C4-2B (cell line): Measurements from ENCODE around the gene WWOX.

Source experiments
- H3K27ac ChIP-seq: fragments of 450-650 bp; 2 replicates; pipeline ENCODE4 v1.5.1; 2017
- ZFX ChIP-seq: fragments of 450-650 bp; IDR thresholded peaks from 2 replicates; pipeline ENCODE4 v1.6.1; 2017
- TF ChIP-seq, protein P1 (sequence below): fragments of 450-650 bp; conservative IDR thresholded peaks from 2 replicates; pipeline ENCODE4 v1.5.1; 2017; ENCODE audit warnings: mild to moderate bottlenecking

WWOX gene

DNA sequence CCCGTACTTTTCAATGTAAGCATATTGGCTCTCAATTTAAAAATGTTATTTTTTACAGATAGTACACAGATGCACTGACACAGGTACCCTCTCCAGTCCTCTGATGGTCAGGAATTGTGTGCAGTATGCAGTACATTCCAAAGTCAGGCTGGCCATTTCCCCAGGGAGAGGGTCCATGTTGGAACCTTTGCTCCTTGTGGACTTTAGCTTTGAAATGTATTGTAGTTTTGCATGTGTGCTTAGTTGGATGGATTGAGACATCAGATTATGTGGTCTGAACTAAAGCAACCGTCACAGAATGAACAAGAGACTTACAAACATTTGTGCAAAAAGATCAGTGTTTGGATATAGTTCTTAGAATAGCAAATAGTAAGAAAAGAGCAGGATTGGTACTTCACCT, 381.1 kb downstream of the WWOX start:
- TF ChIP-seq, protein P1, sequence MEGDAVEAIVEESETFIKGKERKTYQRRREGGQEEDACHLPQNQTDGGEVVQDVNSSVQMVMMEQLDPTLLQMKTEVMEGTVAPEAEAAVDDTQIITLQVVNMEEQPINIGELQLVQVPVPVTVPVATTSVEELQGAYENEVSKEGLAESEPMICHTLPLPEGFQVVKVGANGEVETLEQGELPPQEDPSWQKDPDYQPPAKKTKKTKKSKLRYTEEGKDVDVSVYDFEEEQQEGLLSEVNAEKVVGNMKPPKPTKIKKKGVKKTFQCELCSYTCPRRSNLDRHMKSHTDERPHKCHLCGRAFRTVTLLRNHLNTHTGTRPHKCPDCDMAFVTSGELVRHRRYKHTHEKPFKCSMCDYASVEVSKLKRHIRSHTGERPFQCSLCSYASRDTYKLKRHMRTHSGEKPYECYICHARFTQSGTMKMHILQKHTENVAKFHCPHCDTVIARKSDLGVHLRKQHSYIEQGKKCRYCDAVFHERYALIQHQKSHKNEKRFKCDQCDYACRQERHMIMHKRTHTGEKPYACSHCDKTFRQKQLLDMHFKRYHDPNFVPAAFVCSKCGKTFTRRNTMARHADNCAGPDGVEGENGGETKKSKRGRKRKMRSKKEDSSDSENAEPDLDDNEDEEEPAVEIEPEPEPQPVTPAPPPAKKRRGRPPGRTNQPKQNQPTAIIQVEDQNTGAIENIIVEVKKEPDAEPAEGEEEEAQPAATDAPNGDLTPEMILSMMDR: no peak
- TF ChIP-seq ZFX: no peak
- no peak overlapping the region for H3K27ac ChIP-seq

DNA sequence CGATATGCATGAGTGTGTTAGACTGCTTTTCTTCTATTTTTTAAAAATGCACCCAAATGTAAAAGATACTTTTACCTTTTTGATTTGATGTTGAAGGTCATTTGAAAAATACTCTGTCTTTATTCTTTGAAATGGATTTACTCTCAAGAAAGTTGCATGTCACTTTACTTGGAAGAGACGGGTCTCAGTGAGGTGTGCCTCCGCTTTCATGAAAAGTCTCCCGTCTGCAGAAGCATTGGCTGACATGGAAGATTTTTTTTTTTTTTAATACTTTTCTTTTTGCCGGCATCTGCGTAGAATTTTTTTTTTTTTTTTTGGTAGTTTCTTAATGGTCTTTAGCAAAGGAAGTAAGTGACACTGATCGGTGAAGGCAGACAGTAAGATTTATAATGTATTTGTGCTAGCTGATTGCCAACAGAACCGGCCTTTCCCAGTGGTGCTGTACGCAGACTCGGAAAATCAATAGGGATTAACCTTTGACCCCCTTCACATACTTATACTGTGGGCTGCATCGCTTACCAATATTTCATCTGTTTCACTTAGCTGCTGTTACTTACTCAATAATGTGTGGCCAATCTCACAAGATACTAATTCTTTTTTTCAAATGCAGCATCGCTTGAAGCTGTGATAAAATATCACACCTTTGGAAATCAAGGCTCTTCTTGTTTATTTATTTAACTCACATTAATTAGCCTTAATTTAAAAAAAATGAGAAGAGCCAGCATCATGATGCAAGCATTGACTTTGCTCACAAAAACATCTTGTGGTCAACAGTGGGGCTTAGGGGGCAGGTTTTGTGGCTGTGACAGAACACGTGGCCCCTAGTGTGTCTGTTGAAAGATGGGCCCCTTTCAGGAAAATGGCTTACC, 383.9 kb downstream of the WWOX start:
- no peak overlapping the region for H3K27ac ChIP-seq
- TF ChIP-seq, protein P1: no peak
- no peak for TF ChIP-seq ZFX

DNA sequence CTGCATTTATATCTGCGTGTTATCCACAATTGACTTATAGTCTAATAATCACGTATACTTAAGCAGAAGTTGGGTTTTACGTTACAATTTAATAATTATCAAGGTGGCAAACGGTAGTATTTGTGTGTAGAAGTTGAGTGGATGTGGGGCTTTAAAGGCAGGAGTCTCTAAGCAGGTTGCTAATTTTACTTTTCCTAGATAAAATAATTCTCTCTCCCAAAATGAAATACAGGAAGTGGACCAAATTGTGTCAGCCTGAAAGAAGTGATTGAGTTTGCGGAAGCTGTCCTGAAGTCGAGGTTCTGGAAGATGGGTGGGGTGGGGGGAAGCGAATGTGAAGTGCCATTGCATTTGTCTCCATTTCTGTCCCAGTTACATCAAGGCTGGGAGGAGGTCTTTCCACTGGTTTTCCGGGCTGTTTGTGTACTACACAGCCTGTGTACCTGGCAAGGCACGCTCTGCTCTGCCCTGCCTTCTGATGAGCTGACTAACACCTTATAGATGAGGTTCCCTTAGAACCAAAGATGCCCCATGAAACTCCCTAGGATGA, 385.1 kb downstream of the WWOX start:
- no peak overlapping the region for H3K27ac ChIP-seq
- TF ChIP-seq, protein P1: no peak
- no peak for TF ChIP-seq ZFX

DNA sequence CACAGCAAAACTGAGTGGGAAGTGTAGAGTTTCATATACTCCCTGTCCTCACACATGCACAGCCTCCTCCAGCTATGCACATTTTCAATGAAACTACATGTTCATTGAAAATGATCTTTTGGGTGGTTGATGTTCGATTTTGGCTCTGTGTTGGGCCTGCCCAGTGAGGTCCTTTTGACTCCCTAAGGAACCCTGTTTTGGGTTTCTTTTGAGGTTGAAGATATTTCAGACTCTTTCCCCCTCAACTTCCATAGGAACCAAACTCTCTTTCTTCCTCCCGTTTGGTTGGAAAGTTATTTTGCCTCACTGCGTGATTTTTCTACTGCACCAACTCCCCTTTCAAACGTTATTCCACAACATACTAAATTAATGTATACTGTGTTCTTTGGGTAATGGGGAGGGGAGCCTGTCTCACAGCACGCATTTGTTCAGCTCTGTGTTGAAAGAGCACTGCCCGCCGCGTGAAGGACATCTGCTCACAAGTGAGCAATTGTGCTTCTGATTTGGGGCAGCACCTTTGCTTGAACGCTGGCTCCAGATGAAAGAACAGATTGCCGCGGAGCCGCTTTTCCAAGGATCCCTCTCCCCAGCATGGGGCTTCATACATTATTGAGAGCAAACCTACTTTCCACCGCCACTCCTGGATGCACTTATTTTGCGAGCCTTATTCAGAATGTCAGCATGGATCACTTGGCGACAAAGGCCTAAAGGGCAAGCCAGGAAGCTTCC, 385.9 kb downstream of the WWOX start:
- TF ChIP-seq ZFX: no peak
- TF ChIP-seq, protein P1: no peak
- no peak overlapping the region for H3K27ac ChIP-seq

DNA sequence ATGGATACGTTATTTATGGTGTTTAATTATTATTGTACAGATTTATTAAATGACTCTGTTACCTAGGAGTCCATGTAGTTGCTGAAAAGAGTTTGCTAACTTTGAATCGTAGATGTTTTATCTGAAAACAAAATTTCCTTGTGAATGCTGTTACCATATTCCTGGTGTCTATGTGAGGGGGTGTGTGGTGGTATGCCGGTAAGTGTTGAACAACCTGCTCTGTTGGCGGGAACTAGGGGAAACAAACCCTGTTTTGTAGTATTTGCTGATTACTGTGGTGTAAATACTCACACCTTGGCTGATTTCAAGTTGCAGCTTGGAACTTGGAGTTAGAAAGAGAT, 386.4 kb downstream of the WWOX start:
- H3K27ac ChIP-seq: no peak overlapping the region
- no peak for TF ChIP-seq ZFX
- TF ChIP-seq, protein P1: no peak

DNA sequence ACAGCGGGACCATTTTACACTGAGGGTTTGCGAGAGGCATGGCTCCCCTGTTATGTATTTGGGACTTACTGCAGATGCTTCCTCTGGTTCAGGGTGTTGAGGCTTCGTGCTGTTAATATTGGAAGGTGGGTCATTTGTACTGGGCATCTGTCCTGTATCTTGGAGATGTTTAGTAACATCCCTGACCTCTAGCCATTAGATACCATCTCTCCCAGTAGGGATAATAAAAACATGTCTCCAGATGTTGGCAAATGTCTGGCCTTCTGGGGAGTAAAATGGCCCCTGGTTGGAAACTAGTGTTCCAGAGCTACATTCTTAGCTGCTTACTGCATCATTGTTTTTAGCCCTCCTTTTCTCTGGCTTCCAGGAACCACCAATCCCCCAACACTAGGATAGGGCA, 388.0 kb downstream of the WWOX start:
- H3K27ac ChIP-seq: no peak overlapping the region
- TF ChIP-seq, protein P1: no peak
- no peak for TF ChIP-seq ZFX

DNA sequence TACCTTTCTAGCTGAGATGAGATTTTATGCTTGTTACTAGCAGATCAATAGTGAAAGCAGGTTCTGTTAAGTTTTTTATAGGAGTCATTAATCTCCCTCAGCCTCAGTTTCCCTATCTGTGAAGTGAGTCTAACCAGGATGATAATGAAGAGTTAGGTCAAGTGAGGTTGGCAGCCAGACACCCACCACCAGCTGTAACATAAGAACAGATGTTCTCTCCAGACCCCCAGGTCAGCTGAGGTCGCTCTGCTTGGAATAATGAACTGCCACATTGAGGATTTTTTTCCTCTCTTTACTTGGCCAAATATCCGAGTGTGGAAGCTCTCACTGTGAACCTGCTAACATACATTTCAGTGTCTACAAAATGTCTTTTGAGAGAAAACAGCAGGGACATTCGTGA, 389.6 kb downstream of the WWOX start:
- H3K27ac ChIP-seq: no peak overlapping the region
- TF ChIP-seq, protein P1: no peak
- TF ChIP-seq ZFX: no peak
